CD8-positive, alpha-beta memory T cell (primary cell): ENCODE results near the gene LSG1. TPM values are rescaled to one million over a fixed set of nuclear protein-coding genes. Genes with fewer than 3 reads are reported as not detected.
"Not testable (repeated sequence)": the region's sequence is repeated elsewhere in the genome, so short reads cannot be mapped to it uniquely, and the experiment has no call there.

Source experiments
- CTCF ChIA-PET: fragments of 350-600 bp; sonication (Branson Sonifier 250); formaldehyde crosslinking; loops from one replicate; lab custom pipeline; 2021; ENCODE audit warnings: antibody characterized with exemption; lab: Charles Lee
- POLR2A ChIA-PET: fragments of 350-600 bp; sonication (Branson Sonifier 250); formaldehyde crosslinking; loops from one replicate; lab custom pipeline; 2021; ENCODE audit warnings: antibody characterized with exemption; lab: Charles Lee
- DNase-seq, 5 donors: peaks; one replicate each; pipeline versions ENCODE4 v3.0.0 to v3.0.0-alpha.2; 2020 to 2022; ENCODE audit warnings: mixed read lengths in 1 of 5
- H3K27ac ChIP-seq: one replicate; pipeline ENCODE4 v1.7.0; 2013; ENCODE audit warnings: low read depth, mild to moderate bottlenecking, low read length, moderate library complexity
- H3K27me3 ChIP-seq: 2 replicates; pipeline ENCODE4 v1.7.0; 2013; ENCODE audit warnings: low read length, mild to moderate bottlenecking; ENCODE audit not compliant: insufficient read depth, poor library complexity, severe bottlenecking
- H3K36me3 ChIP-seq: 2 replicates; pipeline ENCODE4 v1.7.0; 2013; ENCODE audit warnings: mild to moderate bottlenecking, low read length, moderate library complexity; ENCODE audit not compliant: insufficient read depth
- H3K4me1 ChIP-seq: 2 replicates; pipeline ENCODE4 v1.7.0; 2013; ENCODE audit warnings: mild to moderate bottlenecking, low read length, moderate library complexity; ENCODE audit not compliant: insufficient read depth
- H3K4me3 ChIP-seq: 2 replicates; pipeline ENCODE4 v1.7.0; 2013; ENCODE audit warnings: mild to moderate bottlenecking, low read length
- H3K9me3 ChIP-seq: 2 replicates; pipeline ENCODE4 v1.7.0; 2013; ENCODE audit warnings: mild to moderate bottlenecking, low read length
- H3K27ac Mint-ChIP-seq, 8 donors: one replicate each; pipeline ENCODE4 v1.8.0; 2020 to 2021; ENCODE audit warnings: mixed read lengths in 8 of 8, mild to moderate bottlenecking in 6 of 8, inconsistent platforms in 3 of 8, moderate library complexity in 3 of 8
- H3K27me3 Mint-ChIP-seq, 2 donors: one replicate each; pipeline ENCODE4 v1.8.0; 2020 to 2021; ENCODE audit warnings: mixed read lengths in 2 of 2, mild to moderate bottlenecking in 1 of 2, moderate library complexity in 1 of 2
- H3K36me3 Mint-ChIP-seq, 3 donors: one replicate each; pipeline ENCODE4 v1.8.0; 2020 to 2021; ENCODE audit warnings: mixed read lengths in 3 of 3, inconsistent platforms in 1 of 3, mild to moderate bottlenecking in 1 of 3
- H3K4me1 Mint-ChIP-seq, 3 donors: one replicate each; pipeline ENCODE4 v1.8.0; 2020 to 2021; ENCODE audit warnings: mixed read lengths in 3 of 3, inconsistent platforms in 1 of 3, mild to moderate bottlenecking in 1 of 3
- H3K4me3 Mint-ChIP-seq, 7 donors: one replicate each; pipeline ENCODE4 v1.8.0; 2020 to 2021; ENCODE audit warnings: mixed read lengths in 7 of 7, mild to moderate bottlenecking in 6 of 7, moderate library complexity in 4 of 7, inconsistent platforms in 2 of 7
- H3K9me3 Mint-ChIP-seq, 5 donors: one replicate each; pipeline ENCODE4 v1.8.0; 2020 to 2022; ENCODE audit warnings: mixed read lengths in 5 of 5, mild to moderate bottlenecking in 3 of 5, moderate library complexity in 2 of 5, inconsistent platforms in 1 of 5
- polyA plus RNA-seq: library from polyadenylated mRNA; unstranded; fragments of 300-500 nt; fragmentation: Illumina TruSeq; gene quantifications from one replicate; pipeline ENCODE4 v1.2.3, GENCODE V29; 2021
- total RNA-seq, 2 experiments: library from RNA; stranded (reverse); gene quantifications; one replicate each; pipeline ENCODE4 v1.2.3, GENCODE V29; 2021

Gene LSG1
- total and polyA plus RNA-seq, 3 experiments from 2014 or later: 39.3 to 68.8 (median 65.2) TPM

- Histone ChIP-seq H3K36me3 (no peaks in the 10 kb centered on the region), H3K27me3 (no peaks in the 10 kb centered on the region), H3K4me1 (peaks cover 7% of the 10 kb centered on the region), H3K4me3 (peak overlapping the region; percentile 59), H3K27ac (no peak overlapping the region), H3K9me3 (no peaks in the 10 kb centered on the region)
- no peaks in the 10 kb centered on the region for H3K36me3 Mint-ChIP-seq
- H3K27ac Mint-ChIP-seq: peak overlapping the region in 4 of 8 donors; percentile 54 to 83 (median 59)
- H3K4me3 Mint-ChIP-seq: peak overlapping the region; percentile 83 to 91 (median 86)
- H3K4me1 Mint-ChIP-seq: peaks cover 11 to 19% (median 11%) of the 10 kb centered on the region in 3 donors
- DNase-seq: no peak
- no peaks in the 10 kb centered on the region for H3K9me3 Mint-ChIP-seq
- no peaks in the 10 kb centered on the region for H3K27me3 Mint-ChIP-seq
- CTCF ChIA-PET: interaction anchor here (1.0 to 1.9 kb wide), 4 partner anchors 10 to 55 kb away, joined by 3 to 9 read pairs (median 5); no protein-coding TSS in a partner anchor
- POLR2A ChIA-PET: interaction anchor here (0.7 kb wide), 1 partner anchor 628 kb away, joined by 3 read pairs; no protein-coding TSS in a partner anchor
Measured at GRCh38 chr3:194632809-194633348, 39.1 kb downstream of the LSG1 start.

- H3K4me3 ChIP-seq: peak overlapping the region; percentile 59
- no peaks in the 10 kb centered on the region for H3K27me3 Mint-ChIP-seq
- no peaks in the 10 kb centered on the region for H3K36me3 ChIP-seq
- ChIA-PET POLR2A (no interaction called here), CTCF (interaction anchor here (1.9 kb wide), 1 partner anchor 55 kb away, joined by 9 read pairs; no protein-coding TSS in a partner anchor)
- H3K36me3 Mint-ChIP-seq: no peaks in the 10 kb centered on the region
- H3K27me3 ChIP-seq: no peaks in the 10 kb centered on the region
- no peaks in the 10 kb centered on the region for H3K9me3 Mint-ChIP-seq
- H3K27ac Mint-ChIP-seq: peak overlapping the region in 4 of 8 donors; percentile 54 to 83 (median 59)
- no peak overlapping the region for H3K27ac ChIP-seq
- no peak for DNase-seq
- peak overlapping the region; percentile 83 to 89 (median 86) for H3K4me3 Mint-ChIP-seq
- peaks cover 11 to 19% (median 11%) of the 10 kb centered on the region in 3 donors for H3K4me1 Mint-ChIP-seq
- no peaks in the 10 kb centered on the region for H3K9me3 ChIP-seq
- peaks cover 7% of the 10 kb centered on the region for H3K4me1 ChIP-seq
Measured at GRCh38 chr3:194632226-194632808, 39.7 kb downstream of the LSG1 start.

DNA sequence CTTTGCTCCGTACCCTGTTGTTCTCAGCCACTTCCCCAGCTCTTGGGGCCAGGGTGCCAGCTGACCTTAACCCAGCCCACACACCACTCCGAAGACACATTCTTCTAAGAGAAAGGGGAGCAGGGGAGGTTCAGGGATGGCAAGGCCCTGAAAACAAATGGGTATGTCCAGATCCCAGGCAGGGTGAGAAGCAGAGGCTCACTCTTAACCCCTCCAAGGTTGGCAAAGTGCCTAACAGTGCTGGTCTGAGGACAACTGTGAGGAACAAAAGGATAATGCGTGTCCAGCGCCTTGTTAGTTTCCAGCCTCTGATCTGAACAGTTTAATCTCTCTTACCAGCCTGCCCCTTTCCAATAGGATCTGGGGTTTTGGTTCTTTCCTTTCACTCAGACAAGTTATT, 40.3 kb downstream of the LSG1 start:
- no peaks in the 10 kb centered on the region for H3K9me3 Mint-ChIP-seq
- peaks cover 11 to 19% (median 11%) of the 10 kb centered on the region in 3 donors for H3K4me1 Mint-ChIP-seq
- Histone ChIP-seq H3K4me1 (peaks cover 7% of the 10 kb centered on the region), H3K4me3 (no peak overlapping the region), H3K27me3 (no peaks in the 10 kb centered on the region), H3K27ac (no peak overlapping the region), H3K9me3 (no peaks in the 10 kb centered on the region), H3K36me3 (no peaks in the 10 kb centered on the region)
- no peak for DNase-seq
- ChIA-PET CTCF (no interaction called here), POLR2A (no interaction called here)
- H3K36me3 Mint-ChIP-seq: no peaks in the 10 kb centered on the region
- peak overlapping the region; percentile 83 to 89 (median 86) for H3K4me3 Mint-ChIP-seq
- H3K27me3 Mint-ChIP-seq: no peaks in the 10 kb centered on the region
- peak overlapping the region in 1 of 8 donors; percentile 65 for H3K27ac Mint-ChIP-seq

- CTCF ChIA-PET, H3K4me1 ChIP-seq, DNase-seq, POLR2A ChIA-PET, H3K27ac Mint-ChIP-seq, H3K36me3 Mint-ChIP-seq, H3K9me3 Mint-ChIP-seq, H3K27me3 Mint-ChIP-seq, H3K27ac ChIP-seq, H3K4me3 Mint-ChIP-seq, H3K36me3 ChIP-seq, H3K27me3 ChIP-seq, H3K4me3 ChIP-seq, H3K9me3 ChIP-seq: not testable (repeated sequence)
- H3K4me1 Mint-ChIP-seq: peaks cover 11 to 19% (median 11%) of the 10 kb centered on the region in 3 donors
Measured at GRCh38 chr3:194630681-194631080, 41.3 kb downstream of the LSG1 start.

DNA sequence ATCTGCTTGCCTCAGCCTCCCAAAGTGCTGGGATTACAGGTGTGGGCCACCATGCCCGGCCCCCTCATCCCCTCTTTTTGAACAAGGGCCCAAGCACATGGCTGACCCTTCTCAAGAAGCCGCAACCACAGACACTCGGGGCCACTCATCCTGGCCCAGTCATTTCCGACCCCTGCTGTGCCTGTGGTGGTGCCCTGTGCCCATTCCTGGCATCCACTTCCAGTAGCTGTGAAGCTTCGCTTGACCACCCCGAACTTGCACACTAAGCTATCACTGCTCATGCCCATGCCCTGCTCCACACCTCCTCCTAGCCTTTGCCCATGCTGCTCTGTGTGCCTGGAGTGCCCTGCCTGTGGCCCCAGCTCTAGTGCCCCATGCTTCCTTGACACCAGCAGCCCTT, 47.0 kb downstream of the LSG1 start:
- no peak overlapping the region for H3K27ac ChIP-seq

DNA sequence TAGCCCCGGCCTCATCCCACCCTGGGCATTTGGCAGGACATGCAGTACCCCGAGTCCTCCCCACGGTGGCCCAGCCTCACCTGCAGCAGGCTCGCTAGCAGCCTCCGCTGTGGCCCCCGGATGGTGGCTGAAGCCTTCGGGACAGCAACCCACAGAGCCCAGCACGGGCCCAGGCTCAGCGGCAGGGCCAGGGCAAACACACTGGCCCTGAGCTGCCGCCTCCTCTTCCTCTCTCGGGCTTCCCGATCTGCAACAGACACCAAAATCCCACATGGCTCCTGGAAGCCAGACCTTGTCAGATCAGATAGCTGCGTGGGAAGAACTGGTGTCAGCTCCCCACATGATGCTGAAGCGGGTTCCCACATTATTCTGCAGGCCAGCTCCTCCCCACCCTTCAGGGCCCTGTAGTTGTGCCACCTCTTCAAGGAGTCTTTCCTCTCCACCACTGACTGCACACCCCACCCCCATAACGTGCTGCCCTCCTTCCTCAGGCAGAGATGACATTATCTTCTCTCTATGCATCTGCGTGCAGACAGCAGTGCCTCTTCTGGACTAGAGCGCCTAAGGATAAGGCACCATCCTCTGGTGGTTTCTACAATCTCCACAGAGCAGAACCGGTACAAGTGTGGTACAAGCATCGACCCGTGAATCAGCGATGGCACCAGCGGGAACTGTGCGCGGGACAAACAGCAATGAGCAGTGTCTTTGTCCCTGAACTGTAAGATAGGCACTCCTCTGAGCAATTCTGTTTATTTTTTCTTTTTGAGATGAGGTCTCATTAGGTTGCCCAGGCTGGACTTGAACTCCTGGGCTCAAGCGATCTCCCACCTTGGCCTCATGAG, 48.3 kb downstream of the LSG1 start:
- POLR2A ChIA-PET: no interaction called here

More for the DNA sequence above, 47.0 kb downstream of the LSG1 start:
- peaks cover 0 to 7% (median 1%) of the 10 kb centered on the region in 3 donors for H3K36me3 Mint-ChIP-seq
- Histone ChIP-seq H3K27me3 (no peaks in the 10 kb centered on the region), H3K36me3 (no peaks in the 10 kb centered on the region), H3K4me1 (no peaks in the 10 kb centered on the region), H3K4me3 (no peak overlapping the region), H3K9me3 (no peaks in the 10 kb centered on the region)
- peak overlapping the region in 1 of 8 donors; percentile 88 for H3K27ac Mint-ChIP-seq
- H3K4me3 Mint-ChIP-seq: no peak overlapping the region
- H3K27me3 Mint-ChIP-seq: no peaks in the 10 kb centered on the region
- ChIA-PET CTCF (interaction anchor here (0.9 to 1.1 kb wide), 2 partner anchors 13 to 53 kb away, joined by 3 read pairs; no protein-coding TSS in a partner anchor), POLR2A (no interaction called here)
- no peaks in the 10 kb centered on the region for H3K4me1 Mint-ChIP-seq
- no peaks in the 10 kb centered on the region for H3K9me3 Mint-ChIP-seq
- no peak for DNase-seq

DNA sequence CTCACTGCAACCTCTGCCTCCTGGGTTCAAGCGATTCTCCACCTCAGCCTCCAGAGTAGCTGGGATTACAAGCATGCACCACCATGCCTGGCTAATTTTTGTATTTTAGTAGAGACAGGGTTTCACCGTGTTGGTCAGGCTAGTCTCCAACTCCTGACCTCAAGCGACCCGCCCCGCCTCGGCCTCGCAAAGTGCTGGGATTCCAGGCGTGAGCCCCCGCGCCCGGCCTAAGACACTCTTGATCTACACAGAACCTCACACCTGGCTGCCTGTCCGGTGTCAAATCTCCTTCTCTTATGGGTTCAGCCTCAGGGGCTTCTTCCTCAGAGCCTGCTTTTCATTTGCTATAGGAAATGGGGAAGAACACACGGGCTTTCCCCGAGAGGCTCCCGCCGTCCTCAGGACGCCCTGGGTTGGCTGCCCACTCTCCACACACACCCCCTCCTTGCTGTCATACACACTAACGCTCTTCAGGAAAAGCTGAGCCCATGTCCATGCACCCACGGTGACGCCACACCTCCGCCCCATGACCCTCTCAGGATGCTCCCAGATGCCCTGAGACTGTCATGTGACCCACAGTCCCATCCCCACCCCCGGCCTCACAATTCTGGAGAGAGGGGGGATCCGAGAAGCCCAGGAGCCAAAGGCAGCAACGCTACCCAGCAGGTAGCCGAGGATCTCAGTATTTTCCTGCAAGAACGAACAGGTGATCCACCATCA, 49.2 kb downstream of the LSG1 start:
- ChIA-PET POLR2A (no interaction called here), CTCF (no interaction called here)
- Mint-ChIP-seq H3K4me3 (no peak overlapping the region), H3K36me3 (peaks cover 0 to 7% (median 1%) of the 10 kb centered on the region in 3 donors), H3K27ac (no peak overlapping the region), H3K9me3 (no peaks in the 10 kb centered on the region), H3K27me3 (no peaks in the 10 kb centered on the region), H3K4me1 (no peaks in the 10 kb centered on the region)
- DNase-seq: no peak
- no peaks in the 10 kb centered on the region for H3K27me3 ChIP-seq
- H3K9me3 ChIP-seq: no peaks in the 10 kb centered on the region
- no peaks in the 10 kb centered on the region for H3K4me1 ChIP-seq
- H3K4me3 ChIP-seq: no peak overlapping the region
- no peak overlapping the region for H3K27ac ChIP-seq
- no peaks in the 10 kb centered on the region for H3K36me3 ChIP-seq

More for the DNA sequence above, 48.3 kb downstream of the LSG1 start:
- Histone ChIP-seq H3K27ac (no peak overlapping the region), H3K36me3 (no peaks in the 10 kb centered on the region), H3K9me3 (no peaks in the 10 kb centered on the region), H3K4me1 (no peaks in the 10 kb centered on the region), H3K27me3 (no peaks in the 10 kb centered on the region), H3K4me3 (no peak overlapping the region)
- no peaks in the 10 kb centered on the region for H3K9me3 Mint-ChIP-seq
- peaks cover 0 to 7% (median 1%) of the 10 kb centered on the region in 3 donors for H3K36me3 Mint-ChIP-seq
- peak overlapping the region in 1 of 8 donors; percentile 34 for H3K27ac Mint-ChIP-seq
- no peaks in the 10 kb centered on the region for H3K27me3 Mint-ChIP-seq
- CTCF ChIA-PET: no interaction called here
- no peak overlapping the region for H3K4me3 Mint-ChIP-seq
- DNase-seq: no peak
- no peaks in the 10 kb centered on the region for H3K4me1 Mint-ChIP-seq
